ENCODE measurements around the gene IQCE. TPM values are rescaled to one million over a fixed set of nuclear protein-coding genes. Genes with fewer than 3 reads are reported as not detected.

Gene IQCE
- total RNA-seq, 1 donor from 2014 or later, result 29.6 TPM

- Mint-ChIP-seq H3K4me3 (no peak overlapping the region), H3K27me3 (ENCODE audit: low read depth) (no peaks in the 10 kb centered on the region), H3K36me3 (peaks cover 9% of the 10 kb centered on the region), H3K9me3 (no peaks in the 10 kb centered on the region), H3K4me1 (no peaks in the 10 kb centered on the region), H3K27ac (no peak overlapping the region)
- TF ChIP-seq CTCF (IDR thresholded peaks at IDR 0.05; ENCODE audit: unreplicated experiment), result no peak
- DNase-seq (ENCODE audit: low spot score in 2 of 2, unreplicated experiment in 2 of 2), result no peak
Measured at GRCh38 chr7:2566890-2567678, 8.3 kb downstream of the IQCE start.

- H3K4me1 Mint-ChIP-seq, result no peaks in the 10 kb centered on the region
- no peaks in the 10 kb centered on the region for H3K9me3 Mint-ChIP-seq
- DNase-seq (ENCODE audit: low spot score in 2 of 2, unreplicated experiment in 2 of 2), result no peak
- H3K27me3 Mint-ChIP-seq (ENCODE audit: low read depth), result no peaks in the 10 kb centered on the region
- no peak overlapping the region for H3K27ac Mint-ChIP-seq
- TF ChIP-seq CTCF (IDR thresholded peaks at IDR 0.05; ENCODE audit: unreplicated experiment), result no peak
- H3K4me3 Mint-ChIP-seq, result no peak overlapping the region
- H3K36me3 Mint-ChIP-seq, result peaks cover 9% of the 10 kb centered on the region
Measured at GRCh38 chr7:2567679-2568278, 9.0 kb downstream of the IQCE start.

GRCh38 chr7:2568521-2569223 lies 9.9 kb downstream of the IQCE start:
- Mint-ChIP-seq H3K27me3 (ENCODE audit: low read depth) (no peaks in the 10 kb centered on the region), H3K9me3 (no peaks in the 10 kb centered on the region), H3K4me3 (no peak overlapping the region), H3K4me1 (no peaks in the 10 kb centered on the region), H3K36me3 (peaks cover 11% of the 10 kb centered on the region), H3K27ac (no peak overlapping the region)
- no peak for DNase-seq (ENCODE audit: low spot score in 2 of 2, unreplicated experiment in 2 of 2)
- TF ChIP-seq CTCF (IDR thresholded peaks at IDR 0.05; ENCODE audit: unreplicated experiment), result no peak

- peaks cover 12% of the 10 kb centered on the region for H3K36me3 Mint-ChIP-seq
- no peak for DNase-seq (ENCODE audit: low spot score in 2 of 2, unreplicated experiment in 2 of 2)
- H3K27ac Mint-ChIP-seq, result no peak overlapping the region
- H3K27me3 Mint-ChIP-seq (ENCODE audit: low read depth), result no peaks in the 10 kb centered on the region
- H3K9me3 Mint-ChIP-seq, result no peaks in the 10 kb centered on the region
- no peaks in the 10 kb centered on the region for H3K4me1 Mint-ChIP-seq
- no peak overlapping the region for H3K4me3 Mint-ChIP-seq
- no peak for TF ChIP-seq CTCF (IDR thresholded peaks at IDR 0.05; ENCODE audit: unreplicated experiment)
Measured at GRCh38 chr7:2569421-2569820, 10.6 kb downstream of the IQCE start.

- Mint-ChIP-seq H3K9me3 (no peaks in the 10 kb centered on the region), H3K4me1 (no peaks in the 10 kb centered on the region), H3K36me3 (peaks cover 8% of the 10 kb centered on the region), H3K27me3 (ENCODE audit: low read depth) (no peaks in the 10 kb centered on the region), H3K27ac (no peak overlapping the region), H3K4me3 (no peak overlapping the region)
- no peak for DNase-seq (ENCODE audit: low spot score in 2 of 2, unreplicated experiment in 2 of 2)
- TF ChIP-seq CTCF (IDR thresholded peaks at IDR 0.05; ENCODE audit: unreplicated experiment), result no peak
Measured at GRCh38 chr7:2570021-2570420, 11.2 kb downstream of the IQCE start.
